Glutamatergic neuron (in vitro differentiated cells): ENCODE results near the gene RASAL2. TPM values are rescaled to one million over a fixed set of nuclear protein-coding genes. Genes with fewer than 3 reads are reported as not detected.

Experiments
- DNase-seq: peaks from one replicate; pipeline ENCODE4 v3.0.0; 2022
- H3K27ac Mint-ChIP-seq: one replicate; pipeline ENCODE4 v1.8.0; 2020; ENCODE audit warnings: mild to moderate bottlenecking, mixed read lengths, inconsistent platforms; ENCODE audit not compliant: unreplicated experiment
- H3K27me3 Mint-ChIP-seq: one replicate; pipeline ENCODE4 v1.8.0; 2020; ENCODE audit warnings: mild to moderate bottlenecking, moderate library complexity, mixed read lengths, inconsistent platforms; ENCODE audit not compliant: unreplicated experiment
- H3K36me3 Mint-ChIP-seq: one replicate; pipeline ENCODE4 v1.8.0; 2020; ENCODE audit warnings: mild to moderate bottlenecking, mixed read lengths, inconsistent platforms; ENCODE audit not compliant: unreplicated experiment
- H3K4me1 Mint-ChIP-seq: one replicate; pipeline ENCODE4 v1.8.0; 2020; ENCODE audit warnings: mild to moderate bottlenecking, low read depth, mixed read lengths, inconsistent platforms; ENCODE audit not compliant: unreplicated experiment
- H3K4me3 Mint-ChIP-seq: one replicate; pipeline ENCODE4 v1.8.0; 2020; ENCODE audit warnings: mild to moderate bottlenecking, mixed read lengths, inconsistent platforms; ENCODE audit not compliant: unreplicated experiment
- H3K9me3 Mint-ChIP-seq: one replicate; pipeline ENCODE4 v1.8.0; 2020; ENCODE audit warnings: mild to moderate bottlenecking, moderate library complexity, mixed read lengths, inconsistent platforms; ENCODE audit not compliant: unreplicated experiment
- CTCF ChIP-seq: fragments of 200-600 bp; sonication (generic); IDR thresholded peaks from one replicate; pipeline ENCODE4 v1.5.0; 2021; ENCODE audit not compliant: partially characterized antibody, unreplicated experiment
- total RNA-seq: library from RNA; stranded (reverse); fragmentation: NEBNext Ultra II Directional; extraction: Animal tissue kit (Norgen Biotek cat#: 25700); gene quantifications from one replicate; pipeline ENCODE4 v1.2.1, GENCODE V29; 2021; ENCODE audit not compliant: unreplicated experiment

The RASAL2 gene
- total RNA-seq, 1 donor from 2014 or later = 12.4 TPM

DNA sequence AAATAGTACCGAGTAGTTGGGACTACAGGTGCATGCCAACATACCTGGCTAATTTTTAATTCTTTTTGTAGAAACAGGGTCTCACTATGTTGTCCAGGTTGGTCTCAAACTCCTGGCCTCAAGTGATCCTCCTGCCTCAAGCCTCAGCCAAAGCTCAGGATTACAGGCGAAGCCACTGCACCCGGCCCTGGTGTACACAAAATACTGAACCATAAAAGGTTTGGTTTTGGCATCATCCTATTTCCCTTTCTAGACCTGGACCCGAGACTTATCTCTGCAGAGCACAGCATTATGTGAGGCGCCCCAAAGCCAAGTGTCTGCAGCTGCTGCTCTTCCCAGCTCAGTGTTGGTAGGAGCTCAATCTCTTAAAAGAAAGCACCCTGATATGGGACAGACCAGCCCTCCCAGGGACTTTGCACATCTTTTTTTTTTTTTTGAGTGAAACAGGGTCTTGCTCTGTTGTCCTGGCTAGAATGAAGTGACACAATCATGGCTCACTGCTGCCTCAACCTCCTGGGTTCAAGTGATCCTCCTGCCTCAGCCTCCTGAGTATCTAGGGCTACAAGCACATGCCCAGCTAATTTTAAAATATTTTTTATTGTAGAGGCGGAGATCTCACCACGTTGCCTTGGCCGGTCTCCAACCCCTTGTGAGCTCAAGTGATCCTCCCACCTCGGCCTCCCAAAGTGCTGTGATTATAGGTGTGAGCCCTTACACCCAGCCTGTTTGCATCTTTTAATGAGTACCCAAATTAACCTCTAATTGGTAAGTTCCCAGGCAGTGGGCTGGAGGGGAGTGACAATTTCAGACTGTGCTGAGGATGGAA lies 439.4 kb downstream of the RASAL2 start:
- TF ChIP-seq CTCF = no peak
- no peaks in the 10 kb centered on the region for H3K36me3 Mint-ChIP-seq
- no peak for DNase-seq

More for the DNA sequence above, 439.4 kb downstream of the RASAL2 start:
- Mint-ChIP-seq H3K9me3 (peaks cover 5% of the 10 kb centered on the region), H3K4me3 (no peak overlapping the region), H3K27me3 (peaks cover 5% of the 10 kb centered on the region), H3K4me1 (peaks cover 13% of the 10 kb centered on the region), H3K27ac (no peak overlapping the region)

Other genes starting within 250 kb of the RASAL2 start
- 0.93 TPM for gene SEC16B, start 124.0 kb upstream of the RASAL2 start, total RNA-seq